Upper lobe of right lung (tissue), 1 donor: ENCODE results near the gene WDR82. TPM values are rescaled to one million over a fixed set of nuclear protein-coding genes. Genes with fewer than 3 reads are reported as not detected.
A peak's percentile ranks its signal among the peaks of the same experiment; 100 is the strongest.

Experiments used
- ATAC-seq: fragments of 200-7000 bp; cut with Tn5 transposase; one replicate; pipeline ENCODE4 v1.9.1; 2020; ENCODE audit warnings: mild to moderate bottlenecking, moderate library complexity
- DNase-seq: peaks from one replicate; pipeline ENCODE4 v3.0.0-alpha.2; 2020
- H3K27ac ChIP-seq: fragments of 200-600 bp; one replicate; pipeline ENCODE4 v1.8.0; 2022
- H3K27me3 ChIP-seq: fragments of 200-600 bp; one replicate; pipeline ENCODE4 v1.8.0; 2022; ENCODE audit warnings: mild to moderate bottlenecking
- H3K36me3 ChIP-seq: fragments of 200-600 bp; one replicate; pipeline ENCODE4 v1.8.0; 2022
- H3K4me1 ChIP-seq: fragments of 200-600 bp; one replicate; pipeline ENCODE4 v1.8.0; 2022
- H3K4me3 ChIP-seq: fragments of 200-600 bp; one replicate; pipeline ENCODE4 v1.8.0; 2022; ENCODE audit warnings: mild to moderate bottlenecking
- H3K9me3 ChIP-seq: fragments of 200-600 bp; one replicate; pipeline ENCODE4 v1.8.0; 2022
- intact Hi-C: fragments of 100-400 bp; cut with DNase I; formaldehyde crosslinking; loops from one replicate; pipeline ENCODE4 v1.11.0; 2022
- total RNA-seq: library from RNA; stranded (reverse); fragmentation: NEBNext Ultra II Directional; extraction: Animal tissue kit (Norgen Biotek cat#: 25700); gene quantifications from one replicate; pipeline ENCODE4 v1.2.1, GENCODE V29; 2021
- TF ChIP-seq, protein P1 (sequence below): fragments of 200-600 bp; IDR thresholded peaks from one replicate; pipeline ENCODE4 v1.8.0; 2022; ENCODE audit warnings: antibody characterized with exemption
- donor health status: DM: no; HTN: yes; CAD: no; lungs with severe emphysema.

WDR82 gene
- total RNA-seq, 1 donor from 2014 or later = 61.9 TPM

DNA sequence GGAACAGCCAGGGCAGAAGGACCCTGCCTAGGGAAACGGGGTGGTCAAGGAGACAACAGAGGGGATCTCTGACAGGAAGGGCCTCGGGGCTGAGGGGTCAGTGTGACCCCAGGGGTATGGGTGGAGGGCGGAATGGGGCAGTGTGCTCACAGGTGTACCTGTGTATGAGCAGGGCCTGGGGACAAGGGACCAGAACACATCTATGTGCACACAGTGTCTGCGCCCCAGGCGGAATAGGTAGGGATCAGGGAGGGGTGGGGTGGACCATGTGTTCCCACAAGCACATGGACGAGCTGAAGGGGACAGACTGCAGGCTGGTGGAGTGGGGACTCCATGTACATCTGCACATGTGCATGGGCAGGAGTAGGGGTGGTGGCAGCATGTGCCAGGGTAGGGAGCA lies 48.0 kb downstream of the WDR82 start:
- H3K9me3 ChIP-seq = no peaks in the 10 kb centered on the region
- TF ChIP-seq, protein P1, sequence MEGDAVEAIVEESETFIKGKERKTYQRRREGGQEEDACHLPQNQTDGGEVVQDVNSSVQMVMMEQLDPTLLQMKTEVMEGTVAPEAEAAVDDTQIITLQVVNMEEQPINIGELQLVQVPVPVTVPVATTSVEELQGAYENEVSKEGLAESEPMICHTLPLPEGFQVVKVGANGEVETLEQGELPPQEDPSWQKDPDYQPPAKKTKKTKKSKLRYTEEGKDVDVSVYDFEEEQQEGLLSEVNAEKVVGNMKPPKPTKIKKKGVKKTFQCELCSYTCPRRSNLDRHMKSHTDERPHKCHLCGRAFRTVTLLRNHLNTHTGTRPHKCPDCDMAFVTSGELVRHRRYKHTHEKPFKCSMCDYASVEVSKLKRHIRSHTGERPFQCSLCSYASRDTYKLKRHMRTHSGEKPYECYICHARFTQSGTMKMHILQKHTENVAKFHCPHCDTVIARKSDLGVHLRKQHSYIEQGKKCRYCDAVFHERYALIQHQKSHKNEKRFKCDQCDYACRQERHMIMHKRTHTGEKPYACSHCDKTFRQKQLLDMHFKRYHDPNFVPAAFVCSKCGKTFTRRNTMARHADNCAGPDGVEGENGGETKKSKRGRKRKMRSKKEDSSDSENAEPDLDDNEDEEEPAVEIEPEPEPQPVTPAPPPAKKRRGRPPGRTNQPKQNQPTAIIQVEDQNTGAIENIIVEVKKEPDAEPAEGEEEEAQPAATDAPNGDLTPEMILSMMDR = no peak
- no peaks in the 10 kb centered on the region for H3K27me3 ChIP-seq
- ATAC-seq = no peak
- no peak overlapping the region for H3K4me3 ChIP-seq
- H3K4me1 ChIP-seq = no peaks in the 10 kb centered on the region
- H3K36me3 ChIP-seq = peaks cover 58% of the 10 kb centered on the region
- DNase-seq = no peak
- no peak overlapping the region for H3K27ac ChIP-seq
- intact Hi-C loops = loop anchor here (5.0 kb wide), 1 partner anchor 112 kb away; no protein-coding TSS in a partner anchor

DNA sequence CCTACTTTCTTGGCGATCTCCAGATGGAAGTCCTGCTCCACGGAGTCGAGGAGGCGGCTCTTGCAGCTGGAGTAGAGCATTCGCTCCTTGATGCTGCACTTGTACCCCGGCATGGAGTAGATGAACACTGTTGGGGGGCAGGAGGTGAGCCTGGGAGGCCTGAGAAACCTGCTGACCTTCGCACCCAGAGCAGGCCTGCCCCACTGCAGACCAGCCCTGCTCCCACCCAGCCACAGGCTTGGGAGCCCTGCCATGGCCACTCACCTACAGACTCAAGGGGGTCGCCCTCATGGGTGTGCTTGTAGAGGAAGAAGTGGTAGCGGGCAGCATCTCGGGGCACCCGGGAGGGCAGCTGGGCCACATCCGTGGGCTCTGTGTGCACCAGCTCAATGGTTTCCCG lies 48.8 kb downstream of the WDR82 start:
- no peaks in the 10 kb centered on the region for H3K4me1 ChIP-seq
- ATAC-seq (no peak), DNase-seq (peak; percentile 56)
- intact Hi-C loops = loop anchor here (5.0 kb wide), 1 partner anchor 113 kb away; no protein-coding TSS in a partner anchor
- no peaks in the 10 kb centered on the region for H3K27me3 ChIP-seq
- H3K27ac ChIP-seq = no peak overlapping the region
- H3K9me3 ChIP-seq = no peaks in the 10 kb centered on the region
- TF ChIP-seq, protein P1 = no peak
- peaks cover 56% of the 10 kb centered on the region for H3K36me3 ChIP-seq
- H3K4me3 ChIP-seq = no peak overlapping the region

DNA sequence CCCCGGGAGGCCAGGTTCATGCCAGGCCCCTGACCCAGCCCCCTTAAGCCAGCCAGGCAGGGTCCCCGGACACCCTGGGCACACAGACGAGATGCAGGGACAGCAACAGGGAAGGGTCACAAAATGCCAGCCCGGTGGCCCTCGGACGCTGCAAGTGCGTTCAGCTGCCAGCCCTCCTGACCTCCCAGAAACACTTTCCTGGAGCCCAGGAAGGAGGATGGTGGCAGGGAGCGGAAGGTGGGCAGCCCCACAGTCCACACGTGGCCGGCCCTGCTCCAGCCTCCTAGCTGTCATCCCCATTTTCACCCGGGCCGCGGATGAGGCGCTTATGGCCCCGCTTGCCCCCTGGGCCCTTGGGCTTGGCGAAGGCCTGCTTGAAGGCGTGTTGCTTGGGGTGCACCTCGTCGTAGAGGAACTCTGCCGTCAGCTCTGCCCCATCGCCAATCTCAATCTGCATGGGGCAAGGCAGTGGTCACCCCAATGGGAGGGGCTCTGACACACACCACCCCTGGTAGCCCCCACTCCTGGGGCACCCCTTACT lies 49.6 kb downstream of the WDR82 start:
- Histone ChIP-seq H3K36me3 (peaks cover 49% of the 10 kb centered on the region), H3K27me3 (no peaks in the 10 kb centered on the region), H3K4me1 (no peaks in the 10 kb centered on the region), H3K4me3 (no peak overlapping the region), H3K9me3 (no peaks in the 10 kb centered on the region), H3K27ac (no peak overlapping the region)
- DNase-seq = peak; percentile 57
- TF ChIP-seq, protein P1 = no peak
- no peak for ATAC-seq
- intact Hi-C loops = no loop called here

DNA sequence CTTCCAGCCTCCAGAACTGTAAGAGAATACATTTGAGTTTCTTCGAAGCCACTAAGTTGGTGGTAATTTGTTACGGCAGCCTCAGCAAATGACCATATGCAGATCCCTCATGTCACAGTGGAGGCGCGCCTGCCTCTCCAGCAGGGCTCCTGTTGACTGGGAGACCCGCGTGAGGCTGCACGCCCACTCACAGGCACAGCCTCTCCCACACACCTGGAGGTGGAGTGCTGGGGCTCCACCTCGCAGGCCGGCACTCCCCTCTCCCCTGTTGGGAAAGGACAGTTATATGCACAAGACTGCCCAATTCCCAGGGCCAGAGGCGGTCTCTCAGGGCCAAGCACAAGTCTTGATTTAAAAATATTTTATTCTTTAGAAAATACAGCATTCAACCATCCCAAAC lies 50.2 kb downstream of the WDR82 start:
- H3K4me1 ChIP-seq = no peaks in the 10 kb centered on the region
- H3K9me3 ChIP-seq = no peaks in the 10 kb centered on the region
- intact Hi-C loops = no loop called here
- TF ChIP-seq, protein P1 = no peak
- no peak overlapping the region for H3K4me3 ChIP-seq
- H3K27me3 ChIP-seq = no peaks in the 10 kb centered on the region
- DNase-seq (peak; percentile 59), ATAC-seq (no peak)
- peaks cover 49% of the 10 kb centered on the region for H3K36me3 ChIP-seq
- H3K27ac ChIP-seq = no peak overlapping the region

DNA sequence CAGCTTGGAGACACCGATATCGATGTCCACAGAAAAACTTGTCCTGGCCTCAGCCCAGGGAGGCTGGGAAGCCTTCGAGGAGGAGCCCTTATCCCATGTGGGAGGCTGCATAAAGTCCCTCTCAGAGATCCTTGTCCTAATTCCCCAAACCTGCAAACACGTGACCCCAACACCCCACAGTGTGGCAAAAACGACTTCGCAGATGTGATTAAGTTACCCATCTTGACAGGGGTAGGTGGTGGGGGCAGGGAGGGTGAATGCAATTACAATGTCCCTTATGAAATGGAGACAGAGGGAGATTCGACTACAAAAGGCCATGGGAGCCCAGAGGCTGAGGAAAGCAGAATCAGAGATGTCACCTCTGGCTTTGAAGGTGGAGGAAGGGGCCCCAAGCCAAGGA lies 50.7 kb downstream of the WDR82 start:
- Histone ChIP-seq H3K36me3 (peaks cover 48% of the 10 kb centered on the region), H3K4me1 (no peaks in the 10 kb centered on the region), H3K9me3 (no peaks in the 10 kb centered on the region), H3K27me3 (no peaks in the 10 kb centered on the region), H3K27ac (no peak overlapping the region), H3K4me3 (no peak overlapping the region)
- no peak for ATAC-seq
- intact Hi-C loops = no loop called here
- no peak for DNase-seq
- TF ChIP-seq, protein P1 = no peak

DNA sequence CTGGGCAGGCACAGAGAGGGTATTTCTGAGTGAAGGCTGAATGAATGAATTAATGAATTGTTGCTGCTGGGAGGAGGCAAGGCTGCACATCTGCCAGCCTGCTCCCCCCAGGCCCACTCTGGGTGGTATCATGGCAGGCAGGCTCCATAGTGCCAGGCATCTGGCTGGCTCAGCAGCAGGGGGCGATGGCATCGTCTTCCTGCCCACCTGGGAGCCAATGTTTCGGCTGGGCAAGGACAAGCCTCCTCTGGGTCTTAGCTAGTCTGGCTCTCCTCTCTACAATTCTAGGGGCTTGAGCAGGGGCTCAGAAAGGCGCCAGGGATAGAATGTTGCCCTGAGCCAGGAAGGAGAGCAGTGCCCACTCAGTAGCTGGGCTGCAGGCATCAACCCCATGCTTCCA lies 51.3 kb downstream of the WDR82 start:
- TF ChIP-seq, protein P1 = no peak
- Histone ChIP-seq H3K4me3 (no peak overlapping the region), H3K4me1 (no peaks in the 10 kb centered on the region), H3K36me3 (peaks cover 43% of the 10 kb centered on the region), H3K27me3 (no peaks in the 10 kb centered on the region), H3K27ac (no peak overlapping the region), H3K9me3 (no peaks in the 10 kb centered on the region)
- no peak for ATAC-seq
- intact Hi-C loops = no loop called here
- DNase-seq = peak; percentile 34
